Measurements from ENCODE around the gene OLFML2B.

OLFML2B gene

GRCh38 chr1:162006081-162006480 is 17.6 kb downstream of the OLFML2B start:
- no peak for DNase-seq (ENCODE audit: low read depth)

- DNase-seq (ENCODE audit: low read depth): no peak
These were observed 19.2 kb downstream of the OLFML2B start for GRCh38 chr1:162004441-162004950.

GRCh38 chr1:162003830-162004215 is 19.8 kb downstream of the OLFML2B start:
- DNase-seq (ENCODE audit: low read depth): no peak

GRCh38 chr1:162003061-162003829 is 20.4 kb downstream of the OLFML2B start:
- DNase-seq (ENCODE audit: low read depth): no peak

GRCh38 chr1:162000053-162000420 is 23.6 kb downstream of the OLFML2B start:
- DNase-seq (ENCODE audit: low read depth): no peak

GRCh38 chr1:161999301-162000052 is 24.2 kb downstream of the OLFML2B start:
- no peak for DNase-seq (ENCODE audit: low read depth)

GRCh38 chr1:161998811-161999210 is 24.9 kb downstream of the OLFML2B start:
- no peak for DNase-seq (ENCODE audit: low read depth)

- DNase-seq (ENCODE audit: low read depth): no peak
These were observed 26.5 kb downstream of the OLFML2B start for GRCh38 chr1:161997152-161997551.

GRCh38 chr1:161994175-161994668 is 29.4 kb downstream of the OLFML2B start:
- no peak for DNase-seq (ENCODE audit: low read depth)

GRCh38 chr1:161993576-161993975 is 30.1 kb downstream of the OLFML2B start:
- no peak for DNase-seq (ENCODE audit: low read depth)

- DNase-seq (ENCODE audit: low read depth): no peak
These were observed 33.9 kb downstream of the OLFML2B start for GRCh38 chr1:161989786-161990185.

GRCh38 chr1:161989108-161989507 is 34.6 kb downstream of the OLFML2B start:
- DNase-seq (ENCODE audit: low read depth): no peak

- no peak for DNase-seq (ENCODE audit: low read depth)
These were observed 35.3 kb downstream of the OLFML2B start for GRCh38 chr1:161988413-161988812.

- no peak for DNase-seq (ENCODE audit: low read depth)
These were observed 35.8 kb downstream of the OLFML2B start for GRCh38 chr1:161987872-161988271.

- DNase-seq (ENCODE audit: low read depth): no peak
These were observed 36.4 kb downstream of the OLFML2B start for GRCh38 chr1:161987303-161987702.

GRCh38 chr1:161986328-161986727 is 37.3 kb downstream of the OLFML2B start:
- no peak for DNase-seq (ENCODE audit: low read depth)

- DNase-seq (ENCODE audit: low read depth): no peak
These were observed 38.3 kb downstream of the OLFML2B start for GRCh38 chr1:161985301-161985822.

- DNase-seq (ENCODE audit: low read depth): no peak
These were observed 39.9 kb downstream of the OLFML2B start for GRCh38 chr1:161983725-161984124.

GRCh38 chr1:161982917-161983316 is 40.8 kb downstream of the OLFML2B start:
- DNase-seq (ENCODE audit: low read depth): no peak

- no peak for DNase-seq (ENCODE audit: low read depth)
These were observed 41.2 kb downstream of the OLFML2B start for GRCh38 chr1:161982507-161982895.

GRCh38 chr1:161981735-161982506 is 41.7 kb downstream of the OLFML2B start:
- no peak for DNase-seq (ENCODE audit: low read depth)

- no peak for DNase-seq (ENCODE audit: low read depth)
These were observed 42.5 kb downstream of the OLFML2B start for GRCh38 chr1:161981126-161981525.
